Cardiac septum (tissue), 1 donor: Measurements from ENCODE around the gene INHBA. TPM values are rescaled to one million over a fixed set of nuclear protein-coding genes. Genes with fewer than 3 reads are reported as not detected.

Experiments used
- DNase-seq: peaks from one replicate; pipeline ENCODE4 v3.0.0-alpha.2; 2020; ENCODE audit warnings: low spot score
- intact Hi-C: fragments of 100-400 bp; cut with DNase I; formaldehyde crosslinking; loops from one replicate; pipeline ENCODE4 v1.14.0; 2022
- total RNA-seq: library from RNA; stranded (reverse); fragmentation: NEBNext Ultra II Directional; extraction: Animal tissue kit (Norgen Biotek cat#: 25700); gene quantifications from one replicate; pipeline ENCODE4 v1.2.1, GENCODE V29; 2021
- donor health status: DM: no; HTN: no; CAD: no.

INHBA gene
- total RNA-seq, 1 donor from 2014 or later = 14.1 TPM

DNA sequence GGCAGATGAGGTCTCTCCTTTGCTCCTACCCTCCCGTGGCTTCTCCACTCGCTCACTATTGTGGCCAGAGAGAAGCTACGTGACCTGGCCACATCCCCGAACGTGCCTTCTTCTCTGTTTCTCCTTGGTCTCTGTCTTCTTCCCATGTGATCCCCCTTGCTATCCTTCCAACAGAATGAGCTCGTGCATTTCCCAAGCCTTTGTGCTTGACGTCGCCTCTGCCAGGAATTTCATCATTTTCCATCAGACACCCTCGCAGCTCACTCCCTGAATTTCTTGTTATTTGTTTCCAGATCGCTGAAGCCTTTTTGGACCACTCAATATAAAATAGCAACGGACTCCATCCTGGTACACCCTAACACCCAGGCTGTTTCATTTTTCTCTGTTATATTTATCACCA lies 13.8 kb upstream of the INHBA start:
- intact Hi-C loops = no loop called here
- DNase-seq = no peak

DNA sequence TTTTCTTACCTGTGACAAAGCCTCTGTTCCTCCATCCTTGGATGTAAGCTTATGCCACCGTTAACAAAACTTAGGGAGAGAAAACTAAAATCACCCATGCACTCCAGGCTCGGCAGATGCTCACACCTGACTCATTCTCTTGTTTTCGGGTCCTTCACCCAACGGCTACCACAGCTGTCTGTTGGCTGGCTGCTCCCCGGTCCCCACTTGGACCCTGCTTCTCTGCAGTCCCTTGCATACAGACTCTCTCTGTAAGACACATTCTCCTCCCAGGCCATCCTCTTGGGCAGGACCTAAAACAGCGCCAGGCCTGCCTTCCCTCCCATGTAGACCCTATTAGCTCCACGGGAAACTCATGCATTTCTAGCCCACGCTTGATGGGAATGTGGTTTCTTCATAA lies 12.1 kb upstream of the INHBA start:
- no peak for DNase-seq
- intact Hi-C loops = no loop called here

DNA sequence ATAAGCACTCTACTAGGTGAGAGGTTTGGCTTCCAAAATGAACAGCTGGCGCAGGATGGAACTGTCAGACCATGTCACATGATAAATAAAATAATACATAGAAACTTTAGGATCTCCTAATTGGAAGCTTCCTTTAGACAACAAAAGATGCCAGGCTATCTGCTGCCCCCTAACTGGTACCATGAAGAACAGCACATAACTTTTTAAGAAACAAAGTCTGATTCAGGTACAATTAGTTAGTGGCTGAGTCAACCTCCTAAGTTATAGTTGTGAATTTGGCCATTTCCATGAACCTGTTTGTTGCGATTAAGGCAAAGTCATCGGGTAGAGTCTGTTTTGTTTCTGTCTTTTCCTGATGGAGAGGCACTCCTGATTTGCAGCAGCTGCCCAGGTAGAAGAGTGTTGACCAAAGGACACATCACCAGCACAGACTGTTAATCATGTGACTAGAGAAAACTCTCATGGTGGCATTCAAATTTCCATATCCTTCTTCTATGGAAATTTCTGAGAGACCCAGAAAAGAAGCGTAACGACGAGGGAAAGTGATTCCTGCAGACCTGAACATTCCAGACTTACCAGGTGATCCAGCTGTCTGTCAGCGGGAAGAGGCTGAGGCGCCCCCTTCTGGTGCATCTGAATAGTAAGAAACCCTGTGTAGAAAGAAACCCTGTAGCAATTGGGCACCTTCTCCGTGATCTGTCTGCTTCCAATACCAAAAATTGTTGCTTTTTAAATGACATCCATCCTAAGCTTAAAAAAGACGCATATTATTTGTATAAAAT lies 8.6 kb upstream of the INHBA start:
- no peak for DNase-seq
- intact Hi-C loops = no loop called here

DNA sequence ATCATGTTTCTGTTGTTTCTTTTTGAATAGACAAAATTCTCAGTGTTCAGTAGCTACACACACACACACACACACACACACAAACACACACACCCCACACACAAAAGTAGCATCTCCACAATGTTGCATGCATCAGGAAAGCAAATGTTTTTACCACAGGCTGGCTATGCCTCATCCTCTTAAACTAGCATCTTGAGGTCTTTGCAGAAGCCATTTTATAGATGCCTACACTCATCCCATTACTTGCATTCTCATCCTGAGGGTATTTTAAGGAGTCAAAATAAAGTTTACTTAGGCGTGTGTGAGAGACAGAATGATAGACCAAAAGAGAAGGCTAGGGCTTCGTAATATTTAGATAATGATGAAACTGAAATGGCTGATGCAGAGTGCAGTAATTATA lies 7.9 kb upstream of the INHBA start:
- no peak for DNase-seq
- intact Hi-C loops = no loop called here

DNA sequence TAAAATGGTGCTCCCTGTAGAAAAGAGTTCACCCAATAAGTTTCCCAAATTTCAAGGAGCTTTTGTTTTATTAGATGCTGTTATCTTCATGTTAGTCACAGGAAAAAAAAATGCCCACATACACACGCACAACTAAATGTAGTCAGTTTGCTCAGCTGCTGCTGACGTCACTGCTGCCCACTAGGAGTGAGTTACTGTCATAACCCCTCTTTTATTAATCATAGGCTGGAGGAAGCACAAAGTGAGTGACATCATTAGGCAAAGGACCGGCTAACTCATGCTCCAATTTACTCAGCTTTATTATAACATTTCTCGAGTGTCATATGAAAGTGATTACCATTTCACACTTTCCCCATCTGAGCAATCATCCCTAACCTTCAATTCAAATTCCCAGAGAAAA lies 6.7 kb upstream of the INHBA start:
- intact Hi-C loops = loop anchor here (5.0 kb wide), 2 partner anchors 1382 to 1477 kb away; no protein-coding TSS in a partner anchor
- no peak for DNase-seq

DNA sequence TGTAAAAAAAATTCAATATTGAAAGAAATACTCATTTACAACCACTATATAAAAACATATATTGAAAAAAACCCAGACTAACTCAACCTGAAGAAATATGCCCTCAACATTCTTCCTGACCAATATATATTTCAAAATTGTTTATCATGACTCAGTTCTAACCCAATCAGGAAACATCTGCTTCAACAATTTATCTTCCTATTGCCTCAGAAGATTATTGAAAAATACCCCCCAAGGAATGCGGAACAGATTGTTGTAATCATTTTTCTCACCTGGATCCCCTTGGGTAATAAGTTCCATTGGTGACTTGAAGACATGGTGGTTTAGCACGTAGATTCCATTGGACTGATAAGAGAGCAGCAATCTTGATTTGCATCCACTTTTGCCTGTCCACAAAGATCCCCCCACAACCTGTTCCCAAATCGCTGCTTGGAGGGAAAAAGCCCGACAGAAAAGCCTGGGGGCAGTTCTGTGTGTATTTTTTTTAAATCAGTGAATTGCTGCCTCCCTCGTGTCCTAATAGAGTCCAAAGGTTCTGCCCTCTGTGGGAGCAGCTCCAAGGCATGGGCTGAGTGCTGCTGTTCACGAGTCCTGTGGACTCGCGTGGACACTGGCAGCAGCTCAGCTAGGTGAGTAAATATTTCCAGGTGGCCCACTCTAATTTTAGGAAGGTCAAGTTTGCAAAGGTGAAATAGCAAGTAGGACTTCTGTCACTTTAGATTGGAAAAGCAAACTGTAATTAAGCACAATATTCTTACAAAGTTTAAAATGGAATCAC lies 5.9 kb upstream of the INHBA start:
- intact Hi-C loops = loop anchor here (5.0 kb wide), 2 partner anchors 1381 to 1476 kb away; no protein-coding TSS in a partner anchor
- DNase-seq = no peak

DNA sequence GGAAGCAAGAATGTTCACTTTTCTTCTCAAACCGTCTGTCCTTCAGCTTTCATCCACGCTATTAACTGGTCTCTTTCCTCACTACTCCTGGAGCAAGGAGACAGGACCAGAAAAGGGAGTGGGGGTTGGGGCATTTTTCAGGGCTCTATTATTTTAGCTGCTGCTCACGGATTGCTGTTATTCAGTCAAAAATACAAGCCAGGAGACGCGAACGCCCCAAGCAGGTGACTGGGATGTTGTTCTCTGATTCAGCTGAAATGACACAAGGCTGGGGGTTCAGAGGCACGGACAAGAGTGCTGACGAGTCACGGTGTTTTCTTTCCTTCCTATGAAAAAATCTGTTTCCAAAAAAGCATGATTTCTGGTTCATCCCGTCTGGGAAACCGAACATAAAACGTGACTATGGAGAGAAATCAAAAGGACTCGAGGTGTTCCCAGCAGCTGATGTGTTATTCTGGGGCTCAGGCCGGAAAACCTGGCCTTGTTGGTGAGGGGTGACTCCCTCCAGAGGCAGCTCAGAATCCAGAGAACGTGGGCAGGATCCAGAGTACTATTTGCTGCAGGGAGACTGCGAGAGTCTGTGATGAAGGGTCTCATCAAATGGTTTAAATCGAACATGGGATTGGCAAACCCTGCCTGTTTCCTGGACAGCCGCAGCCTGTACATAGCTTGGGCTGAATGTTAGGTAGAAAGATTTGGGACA lies 3.5 kb upstream of the INHBA start:
- intact Hi-C loops = loop anchor here (5.0 kb wide), 2 partner anchors 1379 to 1474 kb away; no protein-coding TSS in a partner anchor
- no peak for DNase-seq

DNA sequence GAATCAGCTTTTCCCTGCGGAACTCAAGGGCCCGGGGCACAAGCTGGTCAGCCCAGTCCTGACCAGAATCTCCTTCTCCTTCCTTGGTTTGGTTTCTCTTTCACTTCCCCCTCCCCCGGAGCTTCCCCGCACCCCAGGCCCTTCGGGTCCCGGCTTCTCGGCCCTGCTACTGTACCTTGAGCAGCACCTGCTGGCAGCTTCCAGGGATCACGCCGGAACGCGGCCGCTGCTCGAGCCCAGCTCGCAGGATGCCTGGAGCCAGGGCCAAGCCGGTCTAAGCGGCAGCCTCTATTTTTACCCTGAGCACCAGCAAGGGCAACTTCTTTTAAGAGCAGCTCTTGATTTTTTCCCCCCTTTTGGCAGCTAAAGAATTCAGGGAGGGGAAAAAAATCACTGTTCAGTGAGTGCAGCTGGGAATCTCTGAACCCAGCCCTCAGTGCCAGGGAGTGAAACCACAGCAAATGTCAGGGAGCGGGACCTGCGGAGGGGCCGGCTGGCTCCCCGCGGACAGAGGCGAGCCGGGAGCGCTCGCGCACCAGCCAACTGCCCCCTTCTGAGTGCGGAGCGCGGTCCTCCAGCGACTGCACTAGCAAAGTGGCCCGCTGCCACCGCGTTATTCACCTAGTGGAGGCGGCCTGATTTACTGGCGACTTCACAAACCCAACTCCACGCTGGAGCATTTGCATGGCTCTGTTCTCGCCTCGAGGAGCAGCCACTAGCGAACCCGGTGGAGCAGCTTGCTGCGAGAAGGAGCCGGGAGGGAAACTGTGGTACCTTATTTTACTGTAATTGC lies 2.4 kb upstream of the INHBA start:
- intact Hi-C loops = loop anchor here (2.0 to 5.0 kb wide), 3 partner anchors 657 to 1473 kb away; no protein-coding TSS in a partner anchor
- DNase-seq = peak; percentile 96

DNA sequence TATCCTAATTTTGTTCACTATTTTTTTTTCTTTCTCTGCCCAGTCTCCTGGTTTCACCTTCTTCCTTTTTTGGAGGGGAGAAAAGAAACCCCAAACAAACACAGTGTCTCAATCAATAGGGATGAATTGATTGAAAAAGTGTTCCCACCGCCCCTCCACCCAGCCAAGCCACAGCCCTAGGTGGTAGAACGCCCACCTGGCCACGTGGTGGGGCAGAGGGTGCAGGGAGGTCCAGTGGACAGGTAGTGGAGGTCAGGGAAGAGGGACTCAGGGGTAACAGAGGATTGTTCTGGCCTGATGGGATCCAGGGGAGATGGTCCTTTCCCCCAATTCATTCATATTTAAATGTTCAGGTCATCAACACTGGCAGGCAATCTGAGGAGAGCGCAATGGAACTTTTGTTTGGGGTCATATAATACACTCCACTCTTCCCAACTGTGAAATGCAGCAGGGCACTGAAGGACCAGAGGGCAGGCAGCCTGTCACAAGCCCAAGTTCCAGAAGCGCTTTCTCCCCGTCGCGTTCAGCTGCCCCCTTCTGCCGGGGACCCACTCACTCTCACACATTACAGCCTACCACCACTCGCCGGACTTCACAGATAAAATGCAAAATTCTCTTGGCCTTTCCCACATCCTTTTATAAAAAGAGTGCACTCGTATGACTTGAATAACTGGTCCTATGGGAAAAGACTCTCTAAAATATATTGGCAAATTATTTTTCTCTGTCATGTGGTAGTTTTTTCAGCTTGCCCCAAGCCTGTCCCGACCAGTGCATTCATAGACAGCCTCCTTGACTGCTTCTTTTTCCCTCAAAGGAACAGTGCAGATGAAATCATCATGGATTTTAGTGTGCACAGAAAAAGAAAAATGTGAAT lies 1.6 kb downstream of the INHBA start:
- intact Hi-C loops = no loop called here
- no peak for DNase-seq

DNA sequence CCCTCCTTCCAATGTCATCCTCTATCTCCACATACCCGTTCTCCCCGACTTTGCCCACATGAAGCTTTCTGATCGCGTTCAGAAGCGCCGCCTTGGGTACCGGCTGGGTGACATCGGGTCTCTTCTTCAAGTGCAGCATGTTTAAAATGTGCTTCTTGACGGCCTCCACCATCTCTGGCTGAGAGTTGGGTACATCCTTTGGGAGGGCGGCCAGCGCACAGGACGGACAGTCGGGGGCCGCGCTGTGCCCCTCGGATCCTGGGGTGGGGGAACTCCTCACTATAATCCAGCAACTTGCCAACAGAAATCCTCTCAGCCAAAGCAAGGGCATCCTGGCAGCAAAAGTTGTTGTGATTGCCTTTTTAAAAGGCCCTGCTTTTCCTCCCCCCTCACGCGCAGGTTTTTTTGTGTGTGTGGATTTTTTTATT lies 2.8 kb downstream of the INHBA start:
- intact Hi-C loops = no loop called here
- DNase-seq = no peak

DNA sequence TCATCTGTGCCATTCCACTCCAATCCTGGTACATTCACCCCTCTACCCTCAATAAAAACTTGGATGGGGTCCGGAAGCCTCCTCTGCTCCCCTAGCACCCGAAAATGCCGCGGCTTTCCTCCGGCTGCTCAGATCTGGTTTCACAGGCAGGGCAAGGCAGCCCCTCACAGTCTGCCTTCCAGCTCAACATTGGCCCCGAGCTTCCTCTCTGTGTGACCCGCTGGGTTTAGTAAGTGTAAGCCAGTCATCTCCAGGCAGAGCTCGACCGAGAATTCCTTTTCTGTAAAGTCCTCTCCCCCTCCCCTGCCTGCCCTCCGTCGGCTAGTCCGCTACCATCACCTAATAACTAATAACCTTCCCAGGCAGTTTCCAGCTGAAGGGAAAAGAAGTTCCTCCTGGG lies 3.4 kb downstream of the INHBA start:
- no peak for DNase-seq
- intact Hi-C loops = loop anchor here (5.0 kb wide), 2 partner anchors 127 to 697 kb away; no protein-coding TSS in a partner anchor

DNA sequence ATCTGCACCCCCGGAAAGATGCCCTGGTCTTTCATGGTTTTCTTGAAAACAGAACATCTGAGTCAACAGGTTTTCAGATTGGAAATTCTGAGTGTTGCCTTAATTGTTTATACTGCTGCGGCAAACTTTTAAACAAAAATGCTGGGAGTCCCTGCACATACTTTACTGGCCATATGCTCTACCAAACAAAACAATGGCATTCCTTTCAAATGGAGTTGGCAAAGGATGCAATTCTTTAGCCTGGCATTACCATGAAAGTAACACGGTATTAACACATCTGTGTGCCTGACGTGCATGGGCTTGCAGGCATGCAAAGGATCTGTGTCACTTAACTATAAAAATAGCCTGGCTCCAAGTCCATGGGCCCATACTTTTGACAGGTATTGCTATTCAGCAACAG lies 4.2 kb downstream of the INHBA start:
- intact Hi-C loops = loop anchor here (5.0 kb wide), 2 partner anchors 126 to 696 kb away; no protein-coding TSS in a partner anchor

DNA sequence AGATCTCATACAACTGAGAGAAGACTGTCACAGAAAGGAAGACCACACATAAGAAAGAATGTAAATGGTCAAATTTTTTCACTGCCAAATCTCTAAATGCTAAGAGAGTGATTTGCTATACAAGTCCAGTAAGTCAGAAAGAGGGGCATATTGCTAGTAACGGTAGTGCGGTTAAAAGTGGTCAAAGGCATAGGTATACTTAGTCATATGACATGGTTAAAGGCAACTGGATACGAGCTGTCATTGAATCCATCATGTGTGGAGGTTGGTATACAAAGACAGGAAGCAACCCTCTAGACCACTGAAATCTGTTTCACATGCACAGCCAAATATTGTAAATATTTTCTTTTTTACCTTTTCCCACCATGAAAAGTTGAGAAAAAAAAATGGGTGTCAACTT lies 4.8 kb downstream of the INHBA start:
- intact Hi-C loops = loop anchor here (5.0 kb wide), 2 partner anchors 126 to 696 kb away; no protein-coding TSS in a partner anchor

More for the DNA sequence above, 4.2 kb downstream of the INHBA start:
- no peak for DNase-seq

DNA sequence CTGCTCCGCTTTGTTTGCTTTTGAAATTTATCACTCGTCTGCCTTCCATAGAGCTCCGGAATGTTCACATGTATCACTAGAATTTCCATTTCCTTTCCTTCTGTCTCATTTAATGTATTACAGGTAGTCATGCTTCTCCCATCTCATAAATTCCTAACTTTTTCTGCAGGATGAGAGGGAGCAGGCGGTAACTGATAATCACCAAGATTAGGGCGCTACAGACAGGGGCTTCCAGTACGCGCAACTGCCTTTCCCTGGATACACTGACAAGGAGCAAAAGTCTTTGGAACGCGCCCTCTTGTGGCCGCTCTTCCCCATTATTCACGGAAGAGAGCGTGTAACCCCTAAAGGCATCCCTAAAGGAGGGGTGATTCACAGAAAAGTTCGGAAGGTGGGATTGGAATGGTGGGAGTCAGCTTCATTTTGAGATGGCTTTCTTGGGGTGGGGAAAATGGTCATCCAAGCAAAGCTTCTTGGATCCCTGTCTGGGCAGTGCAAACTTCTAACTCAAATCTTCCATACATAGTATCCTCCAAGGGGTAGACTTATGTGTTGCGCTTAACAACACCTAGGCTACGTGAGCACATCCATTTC lies 6.5 kb downstream of the INHBA start:
- peak; percentile 85 for DNase-seq
- intact Hi-C loops = loop anchor here (2.0 to 5.0 kb wide), 3 partner anchors 124 to 694 kb away; no protein-coding TSS in a partner anchor

More for the DNA sequence above, 4.8 kb downstream of the INHBA start:
- DNase-seq = no peak

DNA sequence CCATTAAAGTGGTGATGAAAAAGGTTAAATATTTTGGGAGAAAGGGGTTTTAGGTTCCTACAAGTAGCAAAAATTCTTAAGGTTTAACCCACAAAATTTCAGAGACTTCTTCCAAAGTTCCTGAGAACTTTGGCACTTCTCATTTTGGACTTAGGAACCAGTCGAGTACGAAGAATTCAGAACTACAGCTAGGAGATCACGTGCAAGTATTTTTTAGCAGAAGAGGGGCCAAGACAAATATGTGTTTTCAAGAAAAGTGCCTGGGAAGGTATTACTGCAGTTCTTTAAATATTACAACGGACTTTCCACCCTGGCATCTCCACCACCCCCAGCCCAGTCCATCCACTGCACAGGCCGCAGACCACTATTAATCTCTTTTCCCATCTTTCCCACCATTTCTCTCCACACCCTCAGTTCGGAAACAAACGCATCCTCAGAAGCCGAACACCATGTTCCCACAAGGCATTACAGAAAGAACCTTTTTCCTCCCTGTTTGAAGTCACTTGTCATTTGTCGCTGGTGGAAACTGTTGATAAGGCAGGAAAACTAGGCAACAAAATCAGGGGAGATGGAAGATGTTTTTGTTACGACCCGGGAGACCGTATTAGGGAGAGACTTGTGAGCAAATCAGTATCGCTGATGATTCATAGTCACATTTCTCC lies 7.1 kb downstream of the INHBA start:
- intact Hi-C loops = loop anchor here (2.0 to 5.0 kb wide), 4 partner anchors 67 to 693 kb away; no protein-coding TSS in a partner anchor
- DNase-seq = no peak

DNA sequence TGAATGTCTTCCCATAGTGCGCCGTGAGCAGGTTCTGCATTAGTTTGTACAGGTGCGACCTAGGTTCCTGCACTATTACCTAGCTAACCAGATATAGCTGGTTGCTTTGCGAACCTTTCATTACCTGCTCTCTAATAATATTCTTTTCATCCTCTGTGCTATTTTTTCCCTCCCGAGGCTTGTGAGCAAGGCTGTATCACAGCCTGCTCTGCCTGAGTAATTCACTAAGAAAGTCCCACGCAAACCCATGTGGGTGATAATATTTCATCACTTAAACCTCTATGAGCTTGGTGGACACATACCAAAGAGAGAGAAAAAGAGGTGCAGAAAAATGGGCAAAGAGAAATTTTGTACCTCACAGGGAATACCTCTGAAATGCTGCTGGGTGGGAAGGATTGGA lies 8.4 kb downstream of the INHBA start:
- DNase-seq = no peak
- intact Hi-C loops = loop anchor here (2.0 kb wide), 1 partner anchor 66 kb away; no protein-coding TSS in a partner anchor
